Omental fat pad (tissue), 4 donors: ENCODE results near the gene EWSR1. TPM values are rescaled to one million over a fixed set of nuclear protein-coding genes. Genes with fewer than 3 reads are reported as not detected.

Experiments used
- ATAC-seq: fragments of 150-250 bp; one replicate; pipeline ENCODE4 v1.9.1; 2016; ENCODE audit warnings: mild to moderate bottlenecking, moderate library complexity; ENCODE audit not compliant: low FRiP score
- DNase-seq: peaks from one replicate; pipeline ENCODE4 v3.0.0-alpha.2; 2019; ENCODE audit warnings: low spot score
- total RNA-seq, 4 donors: library from RNA; depleted of rRNA; stranded (reverse); fragments of >200 nt; gene quantifications; one replicate each; pipeline ENCODE4 v1.1.0, GENCODE V29; 2016
- TF ChIP-seq, protein P1 (sequence below), 3 donors: fragments of 450-650 bp; IDR thresholded peaks; one replicate each; pipeline ENCODE4 v1.5.1; 2016 to 2017; ENCODE audit warnings: antibody characterized with exemption in 3 of 3, mild to moderate bottlenecking in 3 of 3, moderate library complexity in 2 of 3

Gene EWSR1
- total RNA-seq, 4 donors from 2014 or later: 190 to 274 (median 202) TPM

DNA sequence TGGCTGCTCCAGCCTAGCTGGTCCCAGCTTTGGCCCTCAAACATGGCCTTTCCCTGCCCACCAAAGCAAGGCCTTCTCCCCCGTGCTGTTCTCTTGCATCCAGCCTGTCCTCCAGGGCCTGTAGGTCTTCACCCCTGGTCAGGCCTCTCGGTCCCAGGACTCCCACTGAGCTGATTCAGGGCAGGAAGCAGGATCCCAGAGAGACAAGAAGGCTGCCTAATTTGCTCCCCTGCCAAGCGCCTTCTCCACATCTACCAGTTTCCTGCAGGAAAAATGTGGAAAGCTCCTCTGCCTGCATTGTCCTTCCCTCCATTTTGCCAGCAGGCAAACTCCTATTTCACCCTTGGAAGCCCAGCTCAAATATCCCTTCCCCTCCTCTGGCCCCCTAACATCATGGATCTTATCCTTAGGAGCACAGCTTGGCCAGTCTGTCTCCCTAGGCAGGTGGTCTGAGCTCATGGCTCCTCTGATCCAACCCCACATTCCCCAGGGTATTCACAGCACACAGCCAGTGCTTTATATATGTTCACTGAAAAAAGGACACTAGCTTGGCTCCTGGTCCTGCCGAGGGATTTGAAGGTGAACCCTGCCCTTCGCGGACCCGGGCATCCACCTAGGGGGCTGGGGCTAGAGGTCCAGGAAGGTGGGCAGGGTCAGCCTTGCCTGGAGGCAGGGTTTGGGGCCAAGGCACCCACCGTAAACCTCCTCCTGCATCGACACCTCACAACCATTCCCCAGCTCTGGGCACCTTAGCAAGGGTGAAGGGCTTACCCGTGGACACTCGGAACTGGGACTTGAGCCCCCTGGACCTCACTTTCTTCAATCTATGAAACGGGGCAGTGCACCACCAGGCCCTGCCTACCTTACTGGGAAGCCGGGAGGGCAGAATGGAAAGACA, 1.3 kb upstream of the EWSR1 start:
- TF ChIP-seq, protein P1, sequence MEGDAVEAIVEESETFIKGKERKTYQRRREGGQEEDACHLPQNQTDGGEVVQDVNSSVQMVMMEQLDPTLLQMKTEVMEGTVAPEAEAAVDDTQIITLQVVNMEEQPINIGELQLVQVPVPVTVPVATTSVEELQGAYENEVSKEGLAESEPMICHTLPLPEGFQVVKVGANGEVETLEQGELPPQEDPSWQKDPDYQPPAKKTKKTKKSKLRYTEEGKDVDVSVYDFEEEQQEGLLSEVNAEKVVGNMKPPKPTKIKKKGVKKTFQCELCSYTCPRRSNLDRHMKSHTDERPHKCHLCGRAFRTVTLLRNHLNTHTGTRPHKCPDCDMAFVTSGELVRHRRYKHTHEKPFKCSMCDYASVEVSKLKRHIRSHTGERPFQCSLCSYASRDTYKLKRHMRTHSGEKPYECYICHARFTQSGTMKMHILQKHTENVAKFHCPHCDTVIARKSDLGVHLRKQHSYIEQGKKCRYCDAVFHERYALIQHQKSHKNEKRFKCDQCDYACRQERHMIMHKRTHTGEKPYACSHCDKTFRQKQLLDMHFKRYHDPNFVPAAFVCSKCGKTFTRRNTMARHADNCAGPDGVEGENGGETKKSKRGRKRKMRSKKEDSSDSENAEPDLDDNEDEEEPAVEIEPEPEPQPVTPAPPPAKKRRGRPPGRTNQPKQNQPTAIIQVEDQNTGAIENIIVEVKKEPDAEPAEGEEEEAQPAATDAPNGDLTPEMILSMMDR (IDR thresholded peaks at IDR 0.05): no peak
- no peak for ATAC-seq
- no peak for DNase-seq

DNA sequence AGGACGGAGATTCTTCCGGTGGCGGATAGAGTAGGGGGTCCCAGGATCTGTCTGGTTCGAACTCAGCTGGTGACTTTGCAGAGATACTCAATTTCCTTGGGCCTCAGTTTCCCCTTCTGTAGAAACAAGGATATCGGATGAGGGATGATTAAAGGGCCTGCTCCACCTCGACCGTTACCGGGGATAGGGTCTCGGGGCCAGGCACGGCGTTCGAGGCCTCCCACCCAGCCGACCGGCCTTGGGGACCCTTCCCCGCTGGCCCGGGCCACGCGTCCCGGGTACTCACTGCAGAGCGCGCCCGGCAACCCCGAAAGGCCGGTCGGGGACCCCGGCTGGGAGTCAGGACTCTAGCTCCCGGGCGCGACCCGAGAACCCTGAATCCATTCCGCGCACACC, 608 bp upstream of the EWSR1 start:
- DNase-seq (no peak), ATAC-seq (no peak)
- TF ChIP-seq, protein P1 (IDR thresholded peaks at IDR 0.05): no peak

DNA sequence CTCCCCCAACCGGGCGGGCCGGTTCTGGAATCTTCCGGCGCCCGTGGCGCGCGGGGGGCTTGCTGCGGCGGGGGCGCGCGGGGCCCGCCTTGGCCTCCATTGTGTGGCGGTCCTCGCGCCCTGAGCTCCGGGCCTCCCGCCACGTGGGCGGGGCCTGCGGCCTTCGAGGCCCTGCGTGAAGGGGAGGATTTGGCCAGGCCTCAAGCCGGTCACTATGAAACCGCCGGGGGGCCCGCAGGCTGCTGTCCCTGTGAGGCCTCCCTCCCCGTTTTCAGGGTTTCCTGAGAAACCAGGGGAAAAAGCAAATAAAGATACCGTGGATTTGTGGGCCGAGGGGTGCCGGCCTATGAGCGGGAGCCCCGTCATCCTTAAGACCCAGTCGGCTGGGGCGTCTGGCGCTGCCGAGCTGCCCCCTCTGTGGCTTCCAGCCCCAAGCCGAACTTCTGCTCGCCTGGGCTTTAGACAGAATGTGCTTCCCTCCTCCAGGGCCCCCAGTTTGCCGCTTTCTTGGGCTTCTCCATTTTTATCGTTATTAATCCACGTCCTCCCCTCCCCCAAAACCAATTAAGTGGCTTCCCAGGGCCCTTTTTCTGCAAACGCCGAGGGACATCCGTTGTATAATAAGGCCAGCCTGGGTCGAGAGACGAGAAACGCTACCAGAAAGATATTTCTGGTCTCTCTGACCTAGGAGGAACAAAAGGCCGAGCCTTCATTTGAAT, 602 bp downstream of the EWSR1 start:
- DNase-seq (no peak), ATAC-seq (peak; percentile 36)
- TF ChIP-seq, protein P1 (IDR thresholded peaks at IDR 0.05): no peak

DNA sequence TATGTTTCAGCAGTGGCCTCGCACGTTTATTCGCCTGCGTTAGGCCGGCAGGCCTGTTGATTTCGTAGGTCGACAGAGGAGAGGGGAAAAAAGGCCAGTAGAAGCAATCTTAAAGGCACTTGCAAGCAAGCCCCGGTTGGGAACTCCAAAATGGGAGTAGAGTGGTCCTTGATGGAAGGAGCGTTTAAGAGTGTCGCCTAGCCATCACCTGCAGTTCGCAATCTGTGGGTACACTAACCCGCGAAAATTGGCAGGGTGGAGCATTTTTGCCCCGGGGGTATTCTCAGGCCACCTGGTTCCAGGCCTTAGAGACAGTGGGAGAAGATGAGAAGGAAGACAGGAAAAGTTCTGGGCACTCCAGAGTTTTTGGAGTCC, 1.1 kb downstream of the EWSR1 start:
- ATAC-seq (no peak), DNase-seq (no peak)
- TF ChIP-seq, protein P1 (IDR thresholded peaks at IDR 0.05): no peak

DNA sequence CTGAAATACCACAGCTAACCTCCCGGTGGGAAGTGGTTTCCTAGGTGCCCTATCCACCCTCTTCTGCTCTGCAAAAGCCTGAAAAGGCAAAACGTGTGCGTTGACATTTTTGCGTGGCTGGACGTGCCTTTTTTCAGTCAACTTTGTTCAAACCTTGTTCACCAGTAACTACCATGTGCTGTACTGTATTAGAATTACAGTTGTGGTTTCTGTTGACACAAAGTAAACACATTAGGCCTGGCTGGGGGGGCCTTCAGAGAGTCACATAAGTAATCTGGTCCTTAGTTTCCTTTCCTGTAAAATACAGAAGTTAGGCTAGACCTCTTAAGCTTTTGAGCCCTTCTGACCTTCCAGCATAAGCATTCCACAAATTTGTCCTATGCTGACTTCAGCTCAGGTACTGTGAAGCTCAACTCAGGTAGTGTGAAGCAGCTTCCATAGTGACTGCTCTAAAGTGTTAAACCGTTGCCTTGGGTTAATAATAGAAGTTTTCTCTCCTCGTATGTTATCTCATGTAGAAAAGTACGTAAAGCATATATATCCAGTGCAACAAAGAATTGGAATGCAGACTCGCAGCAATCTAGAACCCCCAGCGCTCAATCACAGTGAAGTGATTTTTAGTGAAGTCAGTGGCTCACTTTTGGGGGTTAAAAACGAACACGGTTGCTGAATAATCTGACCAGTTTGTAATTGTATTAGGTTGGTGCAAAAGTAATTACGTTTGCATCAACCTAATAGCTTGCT, 1.8 kb downstream of the EWSR1 start:
- DNase-seq: no peak
- TF ChIP-seq, protein P1 (IDR thresholded peaks at IDR 0.05): no peak
- no peak for ATAC-seq

DNA sequence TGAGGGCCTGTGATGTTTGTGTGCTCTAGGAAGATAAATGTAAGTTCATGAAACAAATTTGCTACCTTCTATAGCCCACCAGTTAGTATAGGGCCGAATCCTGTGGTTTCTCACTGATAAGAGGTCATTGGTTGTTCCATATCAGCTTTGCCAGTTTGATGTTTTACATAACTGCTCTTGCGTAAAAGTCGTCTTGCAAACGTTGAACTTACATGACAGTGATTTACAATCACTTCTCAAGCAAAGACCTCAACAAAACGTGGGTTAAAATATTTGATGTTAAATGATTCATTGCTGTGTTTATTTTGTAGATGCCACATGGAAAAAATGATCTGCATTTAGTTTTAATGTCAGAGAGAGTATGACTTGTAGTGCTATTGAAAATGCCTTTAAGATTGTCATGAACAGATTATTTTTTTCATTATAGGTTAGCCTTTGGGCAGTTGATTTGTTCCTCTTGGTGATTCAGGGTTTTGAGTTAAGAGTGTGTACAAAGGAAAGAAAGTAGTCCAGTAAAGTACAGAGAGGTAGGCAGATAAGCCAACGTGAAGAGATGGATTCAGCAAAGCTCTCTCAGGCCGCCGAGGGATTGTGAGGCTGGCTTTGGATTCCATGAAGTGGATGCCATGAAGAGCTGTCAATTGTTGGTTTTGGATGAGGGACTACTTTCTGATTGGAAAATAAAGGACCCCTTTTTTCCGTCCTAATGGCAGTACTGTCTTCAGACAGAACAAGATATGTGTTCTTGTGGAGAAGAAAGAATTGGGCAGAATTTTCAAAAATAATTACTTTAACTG, 2.6 kb downstream of the EWSR1 start:
- no peak for DNase-seq

More for the DNA sequence above, 2.6 kb downstream of the EWSR1 start:
- TF ChIP-seq, protein P1 (IDR thresholded peaks at IDR 0.05): no peak
- no peak for ATAC-seq
